HFFc6 (cell line): Measurements from ENCODE around the gene MT4. TPM values are rescaled to one million over a fixed set of nuclear protein-coding genes. Genes with fewer than 3 reads are reported as not detected.

Experiments
- DNase-seq: peaks from one replicate; pipeline ENCODE4 v3.0.0-alpha.2; 2018
- H3K27ac Mint-ChIP-seq: 2 replicates; pipeline ENCODE4 v1.8.0; 2020; ENCODE audit warnings: mild to moderate bottlenecking, mixed read lengths
- H3K27me3 Mint-ChIP-seq: 2 replicates; pipeline ENCODE4 v1.8.0; 2021; ENCODE audit warnings: mild to moderate bottlenecking, moderate library complexity, mixed read lengths; ENCODE audit not compliant: insufficient read depth
- H3K36me3 Mint-ChIP-seq: 2 replicates; pipeline ENCODE4 v1.8.0; 2021; ENCODE audit warnings: low read depth, mixed read lengths
- H3K4me1 Mint-ChIP-seq: 2 replicates; pipeline ENCODE4 v1.8.0; 2020; ENCODE audit warnings: low read depth, mixed read lengths
- H3K4me3 Mint-ChIP-seq: 2 replicates; pipeline ENCODE4 v1.8.0; 2020; ENCODE audit warnings: mild to moderate bottlenecking, moderate library complexity, mixed read lengths
- H3K9me3 Mint-ChIP-seq: 2 replicates; pipeline ENCODE4 v1.8.0; 2020; ENCODE audit warnings: mild to moderate bottlenecking, mixed read lengths
- total RNA-seq, 6 experiments: library from RNA; stranded (reverse); fragmentation: NEBNext Ultra II Directional; extraction: Animal tissue kit (Norgen Biotek cat#: 25700); gene quantifications; 2 replicates in 1 of 6; 3 replicates in 5 of 6; pipeline ENCODE4 v1.2.3, GENCODE V29; 2021
- TF ChIP-seq, protein P1 (sequence below): fragments of 200-600 bp; sonication (generic); IDR thresholded peaks from 2 replicates; pipeline ENCODE4 v1.5.0; 2021; ENCODE audit warnings: antibody characterized with exemption, mild to moderate bottlenecking

MT4 gene
- total RNA-seq, 6 experiments from 2014 or later, result not detected

GRCh38 chr16:56588781-56589140, 23.9 kb downstream of the MT4 start:
- Mint-ChIP-seq H3K27me3 (peaks cover 46% of the 10 kb centered on the region), H3K9me3 (no peaks in the 10 kb centered on the region)
- DNase-seq, result no peak

DNA sequence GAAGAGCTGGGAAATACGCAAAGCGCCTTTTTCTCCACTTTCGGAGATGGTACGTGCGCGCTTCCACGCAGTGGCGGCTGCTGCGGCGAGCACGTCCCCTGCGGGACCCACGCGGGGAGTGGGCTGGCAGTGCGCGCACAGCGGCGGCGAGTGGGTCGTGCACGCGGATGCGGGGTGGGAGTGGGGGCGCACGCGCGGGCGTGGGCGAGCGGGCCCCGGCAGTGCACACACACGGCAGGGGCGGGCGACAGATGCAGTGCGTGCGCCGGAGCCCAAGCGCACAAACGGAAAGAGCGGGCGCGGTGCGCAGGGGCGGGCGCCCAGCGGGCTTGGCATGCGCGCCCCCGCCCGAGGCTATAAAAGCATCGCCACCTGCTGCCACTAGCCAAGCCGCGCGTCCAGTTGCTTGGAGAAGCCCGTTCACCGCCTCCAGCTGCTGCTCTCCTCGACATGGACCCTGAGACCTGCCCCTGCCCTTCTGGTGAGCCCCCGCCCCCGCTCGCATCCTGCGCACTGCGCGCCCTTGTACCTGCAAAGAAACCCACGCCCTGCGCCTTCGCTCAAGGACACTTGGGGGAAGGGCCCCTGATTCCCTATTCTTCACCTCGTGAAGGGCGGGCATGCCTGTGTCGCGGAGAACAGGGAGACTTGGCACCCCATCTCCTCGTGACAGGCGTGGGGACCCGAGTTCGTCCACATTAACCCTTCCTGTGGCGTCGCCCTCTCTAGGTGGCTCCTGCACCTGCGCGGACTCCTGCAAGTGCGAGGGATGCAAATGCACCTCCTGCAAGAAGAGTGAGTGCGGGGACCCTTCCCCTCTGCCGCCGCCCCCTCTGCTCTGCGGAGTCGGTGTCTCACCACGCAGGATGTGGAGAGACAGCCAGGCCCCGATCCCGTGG, 24.5 kb downstream of the MT4 start, which contains the start of gene MT3:
TSS of gene MT3 (plus strand) at position 388 of the 899 bp plus-strand sequence. CDS start at position 451, 63 bp downstream.
- no peak within 1 kb of the TSS for H3K27ac Mint-ChIP-seq
- TF ChIP-seq, protein P1, sequence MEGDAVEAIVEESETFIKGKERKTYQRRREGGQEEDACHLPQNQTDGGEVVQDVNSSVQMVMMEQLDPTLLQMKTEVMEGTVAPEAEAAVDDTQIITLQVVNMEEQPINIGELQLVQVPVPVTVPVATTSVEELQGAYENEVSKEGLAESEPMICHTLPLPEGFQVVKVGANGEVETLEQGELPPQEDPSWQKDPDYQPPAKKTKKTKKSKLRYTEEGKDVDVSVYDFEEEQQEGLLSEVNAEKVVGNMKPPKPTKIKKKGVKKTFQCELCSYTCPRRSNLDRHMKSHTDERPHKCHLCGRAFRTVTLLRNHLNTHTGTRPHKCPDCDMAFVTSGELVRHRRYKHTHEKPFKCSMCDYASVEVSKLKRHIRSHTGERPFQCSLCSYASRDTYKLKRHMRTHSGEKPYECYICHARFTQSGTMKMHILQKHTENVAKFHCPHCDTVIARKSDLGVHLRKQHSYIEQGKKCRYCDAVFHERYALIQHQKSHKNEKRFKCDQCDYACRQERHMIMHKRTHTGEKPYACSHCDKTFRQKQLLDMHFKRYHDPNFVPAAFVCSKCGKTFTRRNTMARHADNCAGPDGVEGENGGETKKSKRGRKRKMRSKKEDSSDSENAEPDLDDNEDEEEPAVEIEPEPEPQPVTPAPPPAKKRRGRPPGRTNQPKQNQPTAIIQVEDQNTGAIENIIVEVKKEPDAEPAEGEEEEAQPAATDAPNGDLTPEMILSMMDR, result no peak
- no peaks in the 10 kb centered on the region for H3K36me3 Mint-ChIP-seq
- no peaks in the 10 kb centered on the region for H3K9me3 Mint-ChIP-seq
- no peak for DNase-seq
- H3K4me3 Mint-ChIP-seq, result peak within 1 kb of the TSS; percentile 60
- H3K27me3 Mint-ChIP-seq, result peaks cover 42% of the 10 kb centered on the region
- H3K4me1 Mint-ChIP-seq, result 0 out of 2 replicates have a peak, but pooled peaks cover 5% of the 10 kb centered on the region

More at GRCh38 chr16:56588781-56589140, 23.9 kb downstream of the MT4 start:
- TF ChIP-seq, protein P1, result no peak
- 0 out of 2 replicates have a peak, but pooled peaks cover 5% of the 10 kb centered on the region for H3K4me1 Mint-ChIP-seq
- H3K27ac Mint-ChIP-seq, result no peak overlapping the region
- H3K36me3 Mint-ChIP-seq, result no peaks in the 10 kb centered on the region
- H3K4me3 Mint-ChIP-seq, result peak overlapping the region; percentile 60

DNA sequence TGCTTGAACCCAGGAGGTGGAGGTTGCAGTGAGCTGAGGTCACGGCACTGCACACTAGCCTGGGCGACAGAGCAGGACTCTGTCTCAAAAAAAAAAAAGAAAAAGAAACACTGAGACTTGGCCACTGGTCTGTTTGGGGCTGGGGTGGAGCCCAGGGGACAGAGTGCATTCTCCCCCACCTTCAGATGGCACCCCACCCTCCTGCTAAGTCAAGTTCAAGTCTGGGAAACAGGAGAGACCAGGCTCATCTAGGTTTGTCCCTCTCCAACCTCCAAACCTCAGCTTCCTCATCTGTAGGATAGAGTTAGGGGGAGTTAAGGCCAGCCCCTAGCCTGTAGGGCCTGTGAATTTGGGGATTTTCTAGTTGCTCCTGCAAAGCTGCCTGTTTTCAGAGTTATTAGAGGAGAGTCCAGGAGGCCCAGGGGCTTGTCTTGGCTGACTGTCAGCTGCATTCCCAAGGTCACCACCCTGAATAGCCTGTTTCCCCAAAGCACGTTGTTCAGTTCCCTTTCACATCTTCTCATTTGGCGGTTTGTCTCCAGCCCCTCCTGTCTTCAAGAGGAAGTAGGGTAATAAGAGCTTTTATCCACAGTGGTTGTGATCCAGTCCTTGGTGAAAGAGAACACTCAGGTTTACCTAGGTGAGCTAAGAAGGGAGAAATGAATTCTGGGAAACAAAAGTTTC, 26.6 kb downstream of the MT4 start:
- no peak for DNase-seq
- Mint-ChIP-seq H3K4me1 (0 out of 2 replicates have a peak, but pooled peaks cover 5% of the 10 kb centered on the region), H3K36me3 (no peaks in the 10 kb centered on the region), H3K27me3 (peaks cover 37% of the 10 kb centered on the region), H3K4me3 (no peak overlapping the region), H3K9me3 (no peaks in the 10 kb centered on the region), H3K27ac (no peak overlapping the region)
- TF ChIP-seq, protein P1, result no peak

DNA sequence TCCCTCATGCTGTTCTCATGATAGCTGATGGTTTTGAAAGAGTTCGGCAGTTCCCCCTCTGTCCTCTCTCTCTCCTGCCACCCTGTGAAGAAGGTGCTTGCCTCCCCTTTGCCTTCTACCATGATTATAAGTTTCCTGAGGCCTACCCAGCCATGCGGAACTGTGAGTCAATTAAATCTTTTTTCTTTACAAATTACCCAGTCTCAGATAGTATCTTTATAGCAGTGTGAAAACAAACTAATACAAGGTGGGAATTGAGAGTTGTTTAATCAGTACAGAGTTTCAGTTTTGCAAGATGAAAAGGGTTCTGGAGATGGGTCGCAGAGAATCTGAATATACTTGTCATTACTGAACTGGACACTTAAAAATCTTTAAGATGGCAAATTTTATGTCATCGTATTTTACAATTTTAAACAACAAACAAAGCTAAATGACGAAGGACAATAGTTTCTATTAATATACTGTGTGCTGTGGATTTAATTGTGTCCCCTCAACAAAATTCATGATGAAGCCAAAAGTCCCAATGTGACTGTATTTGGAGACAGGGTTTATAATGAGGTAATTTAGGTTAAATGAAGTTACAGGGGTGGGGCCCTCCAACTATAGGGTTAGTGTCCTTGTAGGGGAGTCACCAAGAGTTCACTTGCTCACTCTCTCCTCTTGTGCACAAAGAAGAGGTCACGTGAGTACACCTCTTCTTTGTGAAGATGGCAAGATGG, 28.9 kb downstream of the MT4 start:
- Mint-ChIP-seq H3K27ac (no peak overlapping the region), H3K4me1 (0 out of 2 replicates have a peak, but pooled peaks cover 5% of the 10 kb centered on the region), H3K4me3 (no peak overlapping the region), H3K36me3 (no peaks in the 10 kb centered on the region), H3K27me3 (peaks cover 27% of the 10 kb centered on the region), H3K9me3 (no peaks in the 10 kb centered on the region)
- TF ChIP-seq, protein P1, result no peak
- no peak for DNase-seq

DNA sequence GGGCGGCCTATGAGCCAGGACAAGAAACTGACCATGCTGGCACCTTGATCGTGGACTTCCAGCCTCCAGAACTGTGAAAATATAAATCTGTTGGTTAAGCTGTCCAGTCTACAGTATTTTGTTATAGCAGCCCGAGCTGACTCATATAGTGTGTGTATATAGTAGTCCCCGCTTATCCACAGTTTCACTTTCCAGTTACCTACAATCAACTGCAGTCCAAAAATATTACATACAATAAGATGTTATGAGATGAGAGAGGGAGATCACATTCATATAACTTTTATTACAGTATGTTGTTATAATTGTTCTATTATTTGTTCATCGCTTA, 29.4 kb downstream of the MT4 start:
- H3K4me1 Mint-ChIP-seq, result 0 out of 2 replicates have a peak, but pooled peaks cover 5% of the 10 kb centered on the region
- DNase-seq, result no peak
- H3K9me3 Mint-ChIP-seq, result no peaks in the 10 kb centered on the region
- H3K36me3 Mint-ChIP-seq, result no peaks in the 10 kb centered on the region
- no peak overlapping the region for H3K4me3 Mint-ChIP-seq
- H3K27ac Mint-ChIP-seq, result no peak overlapping the region
- TF ChIP-seq, protein P1, result no peak
- peaks cover 25% of the 10 kb centered on the region for H3K27me3 Mint-ChIP-seq
